HepG2 (cell line): ENCODE results near the gene UMOD.

ENCODE experiments used
- ATF3 ChIP-seq: sonication (generic); formaldehyde crosslinking; IDR thresholded peaks from 2 replicates; pipeline ENCODE4 v1.4.0; 2020; ENCODE audit warnings: missing genetic modification reagents
- ATF5 ChIP-seq: sonication (generic); formaldehyde crosslinking; IDR thresholded peaks from 2 replicates; pipeline ENCODE4 v1.4.0; 2020; ENCODE audit warnings: mild to moderate bottlenecking, low read depth, missing genetic modification reagents
- KDM5A ChIP-seq: fragments of 200-600 bp; sonication (generic); IDR thresholded peaks from 2 replicates; pipeline ENCODE4 v1.7.0; 2018; ENCODE audit warnings: antibody characterized with exemption, mild to moderate bottlenecking, low read length, borderline replicate concordance
- NBN ChIP-seq: fragments of 450-650 bp; conservative IDR thresholded peaks from 2 replicates; pipeline ENCODE4 v1.6.1; 2017
- NR2F6 ChIP-seq, 2 experiments: IDR thresholded peaks; 2 replicates each; pipeline ENCODE4 v1.6.1; 2016; ENCODE audit warnings: antibody characterized with exemption in 1 of 2, mild to moderate bottlenecking in 1 of 2
- POLR2A ChIP-seq, 2 experiments: IDR thresholded peaks; 2 replicates each; pipeline ENCODE4 v1.6.1; 2011; ENCODE audit warnings: low read depth in 2 of 2, low read length in 2 of 2, mild to moderate bottlenecking in 1 of 2, moderate library complexity in 1 of 2; ENCODE audit not compliant: insufficient read depth in 1 of 2
- RAD21 ChIP-seq: fragments of 450-650 bp; formaldehyde crosslinking; IDR thresholded peaks from 2 replicates; pipeline ENCODE4 v1.5.0; 2020; ENCODE audit warnings: mild to moderate bottlenecking
- REST ChIP-seq, 2 experiments: IDR thresholded peaks; 2 replicates each; pipeline ENCODE4 v1.6.1; 2011 to 2012; ENCODE audit warnings: low read length in 2 of 2, borderline replicate concordance in 1 of 2, low read depth in 1 of 2, mild to moderate bottlenecking in 1 of 2, moderate library complexity in 1 of 2
- TCF7 ChIP-seq: sonication (generic); IDR thresholded peaks from 2 replicates; pipeline ENCODE4 v1.6.1; 2016; ENCODE audit warnings: antibody characterized with exemption, low read depth
- ZBTB7A ChIP-seq: sonication (generic); formaldehyde crosslinking; IDR thresholded peaks from 2 replicates; pipeline ENCODE4 v1.8.0; 2022; ENCODE audit warnings: mild to moderate bottlenecking, missing genetic modification reagents
- ZNF20 ChIP-seq: sonication (generic); formaldehyde crosslinking; IDR thresholded peaks from 2 replicates; pipeline ENCODE4 v1.4.0; 2020; ENCODE audit warnings: mild to moderate bottlenecking, moderate library complexity, missing genetic modification reagents
- ZSCAN30 ChIP-seq: sonication (generic); formaldehyde crosslinking; IDR thresholded peaks from 2 replicates; pipeline ENCODE4 v1.5.0; 2020; ENCODE audit warnings: mild to moderate bottlenecking, missing genetic modification reagents

- TF ChIP-seq REST (IDR thresholded peaks at IDR 0.05; ENCODE audit: borderline replicate concordance in 1 of 2, low read depth in 1 of 2, low read length in 2 of 2) (no peak), RAD21 (CRISPR knock-in tag) (no peak), ZNF20 (CRISPR knock-in tag) (no peak), KDM5A (no peak), NBN (no peak), ZSCAN30 (CRISPR knock-in tag) (no peak), POLR2A (IDR thresholded peaks at IDR 0.05; ENCODE audit: insufficient read depth in 1 of 2, low read depth in 2 of 2, low read length in 2 of 2) (no peak), ATF5 (no peak), ZBTB7A (CRISPR knock-in tag) (no peak), ATF3 (no peak), NR2F6 (IDR thresholded peaks at IDR 0.05) (no peak), NR2F6 (CRISPR knock-in tag; IDR thresholded peaks at IDR 0.05) (no peak), TCF7 (no peak)
These were observed 36.3 kb upstream of the UMOD start for GRCh38 chr16:20388854-20389253.
